ENCODE results near the gene AHCY. TPM values are rescaled to one million over a fixed set of nuclear protein-coding genes. Genes with fewer than 3 reads are reported as not detected.
A peak's percentile ranks its signal among the peaks of the same experiment; 100 is the strongest.
"Not testable (repeated sequence)": the region's sequence is repeated elsewhere in the genome, so short reads cannot be mapped to it uniquely, and the experiment has no call there.

AHCY gene
- total and polyA plus RNA-seq, 2 of the 4 experiments (the other 2 are of a cell fraction) = 138 to 210 TPM

DNA sequence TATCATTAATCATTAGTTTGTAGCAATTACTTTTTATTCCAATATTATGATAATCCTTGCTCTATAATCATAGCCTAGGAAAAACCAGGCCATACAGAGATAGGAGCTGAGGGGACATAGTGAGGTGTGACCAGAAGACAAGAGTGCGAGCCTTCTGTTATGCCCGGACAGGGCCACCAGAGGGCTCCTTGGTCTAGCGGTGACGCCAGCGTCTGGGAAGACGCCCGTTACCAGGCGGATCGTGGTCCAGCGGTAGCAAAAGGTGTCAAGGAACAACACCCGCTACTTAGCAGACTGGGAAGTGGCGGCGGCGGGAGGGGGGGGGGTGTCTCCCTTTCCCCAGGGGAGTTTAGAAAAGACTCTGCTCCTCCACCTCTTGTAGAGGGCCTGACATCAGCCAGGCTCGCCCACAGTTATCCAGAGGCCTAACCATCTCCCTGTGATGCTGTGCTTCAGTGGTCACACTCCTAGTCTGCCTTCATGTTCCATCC lies 4.8 kb downstream of the AHCY start:
- H4K5ac ChIP-seq (ENCODE audit: low read depth, low read length); H3K9ac ChIP-seq (ENCODE audit: low read depth, low read length); in situ Hi-C loops (cut with MboI; ENCODE audit: low sequenced_read_pairs); DNase-seq; POLR2A ChIA-PET (ENCODE audit: unreplicated experiment); H3K18ac ChIP-seq (ENCODE audit: low read depth, low read length); ATAC-seq (ENCODE audit: low read depth); H3K4me3 ChIP-seq (ENCODE audit: insufficient read depth, low read depth, low read length); H4K8ac ChIP-seq (ENCODE audit: low read depth in 2 of 2, low read length in 2 of 2); H3K14ac ChIP-seq (replicated peaks; ENCODE audit: low read depth, low read length); BruUV-seq (replicated peaks); H3K23ac ChIP-seq (ENCODE audit: low read depth, low read length); H2BK5ac ChIP-seq (ENCODE audit: low read depth, low read length, poor library complexity, severe bottlenecking); H3K27ac ChIP-seq (ENCODE audit: insufficient read depth, low read length); H2AFZ ChIP-seq (replicated peaks; ENCODE audit: low read length, poor library complexity); H4K91ac ChIP-seq (ENCODE audit: insufficient read depth, low read depth, low read length); H3K27me3 ChIP-seq (ENCODE audit: control insufficient read depth, insufficient read depth, low read length); H3K4me1 ChIP-seq (ENCODE audit: control insufficient read depth, insufficient read depth, low read length); H3K4ac ChIP-seq (ENCODE audit: low read depth, low read length); H2AK9ac ChIP-seq (replicated peaks; ENCODE audit: low read depth, low read length, poor library complexity); H2BK120ac ChIP-seq (ENCODE audit: low read depth, low read length); H3K4me2 ChIP-seq (ENCODE audit: low read depth, low read length); H2BK15ac ChIP-seq (ENCODE audit: low read depth, low read length); dilution Hi-C loops (cut with HindIII; ENCODE audit: low sequenced_read_pairs, unreplicated experiment); intact Hi-C loops (cut with micrococcal nuclease); CTCF ChIA-PET; H2BK20ac ChIP-seq (ENCODE audit: low read depth, low read length); H3K56ac ChIP-seq (ENCODE audit: extremely low read depth, insufficient read depth, low read length); H3K9me3 ChIP-seq (ENCODE audit: control insufficient read depth, insufficient read depth, low read length); H2AK5ac ChIP-seq (ENCODE audit: low read depth, low read length): not testable (repeated sequence)
- TF ChIP-seq, protein P1, sequence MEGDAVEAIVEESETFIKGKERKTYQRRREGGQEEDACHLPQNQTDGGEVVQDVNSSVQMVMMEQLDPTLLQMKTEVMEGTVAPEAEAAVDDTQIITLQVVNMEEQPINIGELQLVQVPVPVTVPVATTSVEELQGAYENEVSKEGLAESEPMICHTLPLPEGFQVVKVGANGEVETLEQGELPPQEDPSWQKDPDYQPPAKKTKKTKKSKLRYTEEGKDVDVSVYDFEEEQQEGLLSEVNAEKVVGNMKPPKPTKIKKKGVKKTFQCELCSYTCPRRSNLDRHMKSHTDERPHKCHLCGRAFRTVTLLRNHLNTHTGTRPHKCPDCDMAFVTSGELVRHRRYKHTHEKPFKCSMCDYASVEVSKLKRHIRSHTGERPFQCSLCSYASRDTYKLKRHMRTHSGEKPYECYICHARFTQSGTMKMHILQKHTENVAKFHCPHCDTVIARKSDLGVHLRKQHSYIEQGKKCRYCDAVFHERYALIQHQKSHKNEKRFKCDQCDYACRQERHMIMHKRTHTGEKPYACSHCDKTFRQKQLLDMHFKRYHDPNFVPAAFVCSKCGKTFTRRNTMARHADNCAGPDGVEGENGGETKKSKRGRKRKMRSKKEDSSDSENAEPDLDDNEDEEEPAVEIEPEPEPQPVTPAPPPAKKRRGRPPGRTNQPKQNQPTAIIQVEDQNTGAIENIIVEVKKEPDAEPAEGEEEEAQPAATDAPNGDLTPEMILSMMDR (conservative IDR thresholded peaks at IDR 0.05; ENCODE audit: low read depth, low read length) = 0 out of 2 replicates have a peak, but pooled peaks have one; percentile 4
- Histone ChIP-seq H4K20me1 (ENCODE audit: insufficient read depth, low read length) (peaks cover 29% of the 10 kb centered on the region; the same call in 1 of the 2 replicates), H3K79me1 (ENCODE audit: low read depth in 1 of 2, low read length in 2 of 2) (peaks cover 44 to 76% of the 10 kb centered on the region in 2 experiments), H3K36me3 (ENCODE audit: control insufficient read depth, insufficient read depth, low read length) (peaks cover 15% of the 10 kb centered on the region), H3K9me1 (ENCODE audit: insufficient read depth, low read length) (peaks cover 12% of the 10 kb centered on the region)
- WGBS, 2 experiments (ENCODE audit: extremely low coverage in 2 of 2, insufficient read length in 1 of 2) = no CpG with 5 or more reads among the region's 15 CpGs

All from IMR-90 (cell line).